ENCODE data around the gene ANKRD33B.
"Not testable (repeated sequence)": the region's sequence is repeated elsewhere in the genome, so short reads cannot be mapped to it uniquely, and the experiment has no call there.

ANKRD33B gene

GRCh38 chr5:10563945-10564837, at the start of gene ANKRD33B:
Gene ANKRD33B (plus strand): TSS chr5:10564070. CDS start chr5:10564468, 398 bp downstream.
- DNase-seq (ENCODE audit: low read depth, low spot score), result peak; percentile 50

- DNase-seq (ENCODE audit: low read depth, low spot score), result not testable (repeated sequence)
Observed at GRCh38 chr5:10514572-10514971, 49.3 kb upstream of the ANKRD33B start.

GRCh38 chr5:10515492-10515891, 48.4 kb upstream of the ANKRD33B start:
- DNase-seq (ENCODE audit: low read depth, low spot score), result no peak

- no peak for DNase-seq (ENCODE audit: low read depth, low spot score)
Observed at GRCh38 chr5:10518347-10518746, 45.5 kb upstream of the ANKRD33B start.

GRCh38 chr5:10519729-10520128, 44.1 kb upstream of the ANKRD33B start:
- DNase-seq (ENCODE audit: low read depth, low spot score), result no peak

GRCh38 chr5:10520706-10521105, 43.2 kb upstream of the ANKRD33B start:
- DNase-seq (ENCODE audit: low read depth, low spot score), result no peak

GRCh38 chr5:10521466-10522223, 42.2 kb upstream of the ANKRD33B start:
- peak; percentile 39 for DNase-seq (ENCODE audit: low read depth, low spot score)

GRCh38 chr5:10522224-10522611, 41.7 kb upstream of the ANKRD33B start:
- no peak for DNase-seq (ENCODE audit: low read depth, low spot score)

GRCh38 chr5:10524376-10525123, 39.3 kb upstream of the ANKRD33B start:
- DNase-seq (ENCODE audit: low read depth, low spot score), result no peak

GRCh38 chr5:10525124-10525495, 38.8 kb upstream of the ANKRD33B start:
- no peak for DNase-seq (ENCODE audit: low read depth, low spot score)

GRCh38 chr5:10527281-10527950, 36.5 kb upstream of the ANKRD33B start:
- DNase-seq (ENCODE audit: low read depth, low spot score), result no peak

- no peak for DNase-seq (ENCODE audit: low read depth, low spot score)
Observed at GRCh38 chr5:10528056-10528816, 35.6 kb upstream of the ANKRD33B start.

GRCh38 chr5:10528827-10529226, 35.0 kb upstream of the ANKRD33B start:
- DNase-seq (ENCODE audit: low read depth, low spot score), result no peak

- no peak for DNase-seq (ENCODE audit: low read depth, low spot score)
Observed at GRCh38 chr5:10530601-10531320, 33.1 kb upstream of the ANKRD33B start.

GRCh38 chr5:10532421-10532820, 31.4 kb upstream of the ANKRD33B start:
- no peak for DNase-seq (ENCODE audit: low read depth, low spot score)

GRCh38 chr5:10533226-10533625, 30.6 kb upstream of the ANKRD33B start:
- DNase-seq (ENCODE audit: low read depth, low spot score), result no peak

GRCh38 chr5:10534561-10535530, 29.0 kb upstream of the ANKRD33B start:
- no peak for DNase-seq (ENCODE audit: low read depth, low spot score)

- no peak for DNase-seq (ENCODE audit: low read depth, low spot score)
Observed at GRCh38 chr5:10536511-10536910, 27.4 kb upstream of the ANKRD33B start.
